GM21619 (cell line): Measurements from ENCODE around the gene TLE3.
A peak's percentile ranks its signal among the peaks of the same experiment; 100 is the strongest.

Experiments
- ATAC-seq: cut with Tn5 transposase; IDR thresholded peaks from one replicate; pipeline ENCODE4 v1.9.1; 2021; ENCODE audit not compliant: unreplicated experiment

Gene TLE3

GRCh38 chr15:70099967-70100473 lies 2.3 kb upstream of the TLE3 start:
- no peak for ATAC-seq

- peak; percentile 45 for ATAC-seq
Observed at GRCh38 chr15:70099167-70099966, 1.6 kb upstream of the TLE3 start.

DNA sequence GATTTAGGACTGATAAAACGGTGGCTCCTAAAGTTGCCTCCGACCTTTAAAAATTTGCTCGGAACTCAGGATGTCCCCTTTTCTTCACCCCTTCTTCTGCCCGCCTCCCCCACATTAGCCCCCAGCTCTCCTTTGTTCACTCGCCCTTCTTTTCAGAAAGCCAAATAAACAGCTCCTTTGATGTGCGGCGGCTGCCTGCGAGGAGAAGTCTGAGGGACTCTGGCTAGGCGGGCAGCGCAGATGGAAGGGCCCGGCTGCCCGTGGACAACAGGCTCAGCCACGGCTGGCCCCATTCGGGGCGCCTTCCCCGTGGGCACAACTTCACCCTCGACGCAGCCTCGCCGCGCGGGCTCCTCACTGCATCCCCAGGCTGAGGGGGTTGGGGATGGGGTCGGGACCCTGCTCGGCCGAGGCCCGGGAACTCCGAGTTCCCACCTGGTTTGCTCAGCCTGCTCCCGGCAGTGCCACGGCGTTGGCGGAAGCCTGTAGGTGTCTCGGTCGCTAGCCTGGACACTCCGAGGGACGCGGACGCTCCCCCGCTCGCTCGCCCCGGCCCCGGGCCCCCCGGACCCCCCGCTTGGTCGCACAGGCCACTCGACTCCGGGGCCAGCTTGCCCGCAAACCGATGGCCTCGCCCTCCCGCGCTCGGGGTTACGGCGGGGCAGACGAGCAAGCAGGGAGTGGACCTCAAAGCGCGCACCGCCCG lies 897 bp upstream of the TLE3 start:
- no peak for ATAC-seq

DNA sequence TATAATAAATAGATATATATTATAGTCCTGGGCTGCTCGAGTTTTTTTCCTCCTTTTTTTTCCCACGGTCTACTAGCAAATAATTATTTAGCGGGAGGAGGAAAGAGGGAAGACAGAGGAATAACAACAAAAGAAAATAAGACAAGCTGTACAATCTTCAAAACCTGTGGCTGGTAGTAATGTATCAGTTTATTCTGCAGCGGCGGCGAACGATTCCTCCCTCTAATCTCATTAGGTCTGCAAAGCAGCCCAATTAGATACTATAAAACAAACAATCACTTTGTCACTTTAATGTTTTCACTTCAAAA lies 390 bp upstream of the TLE3 start:
- ATAC-seq = no peak

DNA sequence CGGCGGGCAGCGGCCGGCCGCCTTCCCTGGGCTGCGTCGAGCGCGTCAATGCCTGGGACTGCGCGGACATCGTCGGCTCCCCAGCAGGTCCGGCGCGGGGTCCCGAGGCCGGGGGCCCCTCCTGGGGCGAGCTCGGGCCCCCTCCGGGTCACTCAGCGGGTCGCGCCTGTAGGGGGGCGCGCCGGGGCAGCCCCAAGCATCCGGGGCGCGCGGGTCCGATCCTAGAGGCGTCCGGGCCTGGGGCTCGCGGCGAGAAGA lies 725 bp downstream of the TLE3 start:
- no peak for ATAC-seq

GRCh38 chr15:70096215-70097062 lies 1.3 kb downstream of the TLE3 start:
- no peak for ATAC-seq

DNA sequence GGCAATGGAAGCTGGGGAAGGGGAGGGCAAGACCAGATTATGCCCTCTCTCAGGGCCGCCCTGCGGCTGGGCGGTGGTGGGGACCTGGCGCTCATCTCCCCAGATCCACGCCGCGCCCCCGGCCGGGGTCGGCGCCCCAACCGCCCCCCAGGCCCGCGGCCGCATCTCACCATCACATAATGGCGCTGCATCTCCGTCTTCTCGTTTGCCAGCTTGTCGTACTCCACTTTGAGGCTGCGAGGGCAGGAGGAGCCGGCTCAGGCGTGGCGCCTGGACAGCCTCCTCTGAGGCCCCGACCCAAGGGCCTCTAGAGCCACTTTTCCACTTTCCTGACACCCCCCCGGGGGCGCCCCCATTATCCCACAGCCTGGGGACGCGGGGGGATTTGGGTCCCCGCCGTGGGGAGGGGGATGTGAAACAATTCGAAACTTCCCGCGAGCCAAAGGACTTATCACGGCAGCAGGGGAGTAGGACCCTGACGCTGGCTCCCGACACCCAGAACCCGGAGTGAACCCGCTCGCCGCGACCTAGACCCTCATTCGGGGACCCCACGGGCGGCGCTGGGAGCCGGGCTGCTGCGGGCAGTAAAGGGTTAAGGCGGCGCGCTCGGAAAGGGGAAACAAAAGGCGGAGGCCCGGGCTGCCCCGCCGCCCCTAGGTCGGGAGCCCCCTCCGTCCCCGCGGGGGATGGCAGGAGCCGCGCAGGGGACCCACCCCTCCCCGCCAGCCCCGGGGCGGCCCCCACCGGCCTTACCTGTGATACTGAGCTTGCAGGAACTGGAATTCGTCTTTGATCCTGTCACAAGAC lies 2.1 kb downstream of the TLE3 start:
- no peak for ATAC-seq

DNA sequence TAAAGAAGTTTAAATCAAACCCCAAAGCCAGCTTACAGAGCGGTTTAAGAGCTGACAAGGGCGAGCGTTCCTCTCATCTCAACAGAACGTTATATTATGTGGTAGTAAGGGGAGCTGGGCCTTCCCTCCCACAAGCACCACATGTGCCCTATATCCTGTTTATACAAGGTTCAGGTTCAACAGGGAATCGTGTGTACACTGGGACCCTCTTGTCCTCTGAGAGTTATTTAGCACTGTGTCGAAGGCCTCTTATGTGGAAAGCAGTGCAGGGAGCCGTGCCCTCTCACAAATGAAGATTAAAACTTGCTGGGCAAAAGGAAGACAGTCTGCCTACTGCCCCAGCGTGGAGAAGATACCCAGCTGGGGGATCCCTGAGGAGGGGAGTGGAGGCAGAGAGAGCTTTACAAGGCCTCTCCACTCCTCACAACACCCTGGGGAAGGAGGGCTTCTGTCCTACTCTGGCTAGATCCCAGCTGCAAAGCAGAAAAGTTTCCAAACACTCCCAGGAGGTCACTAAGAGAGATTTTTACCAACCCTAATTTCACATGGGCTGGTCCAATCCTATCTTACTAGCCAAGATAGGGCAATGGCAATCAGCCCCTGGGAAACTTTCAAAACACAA lies 2.9 kb downstream of the TLE3 start:
- ATAC-seq = no peak

DNA sequence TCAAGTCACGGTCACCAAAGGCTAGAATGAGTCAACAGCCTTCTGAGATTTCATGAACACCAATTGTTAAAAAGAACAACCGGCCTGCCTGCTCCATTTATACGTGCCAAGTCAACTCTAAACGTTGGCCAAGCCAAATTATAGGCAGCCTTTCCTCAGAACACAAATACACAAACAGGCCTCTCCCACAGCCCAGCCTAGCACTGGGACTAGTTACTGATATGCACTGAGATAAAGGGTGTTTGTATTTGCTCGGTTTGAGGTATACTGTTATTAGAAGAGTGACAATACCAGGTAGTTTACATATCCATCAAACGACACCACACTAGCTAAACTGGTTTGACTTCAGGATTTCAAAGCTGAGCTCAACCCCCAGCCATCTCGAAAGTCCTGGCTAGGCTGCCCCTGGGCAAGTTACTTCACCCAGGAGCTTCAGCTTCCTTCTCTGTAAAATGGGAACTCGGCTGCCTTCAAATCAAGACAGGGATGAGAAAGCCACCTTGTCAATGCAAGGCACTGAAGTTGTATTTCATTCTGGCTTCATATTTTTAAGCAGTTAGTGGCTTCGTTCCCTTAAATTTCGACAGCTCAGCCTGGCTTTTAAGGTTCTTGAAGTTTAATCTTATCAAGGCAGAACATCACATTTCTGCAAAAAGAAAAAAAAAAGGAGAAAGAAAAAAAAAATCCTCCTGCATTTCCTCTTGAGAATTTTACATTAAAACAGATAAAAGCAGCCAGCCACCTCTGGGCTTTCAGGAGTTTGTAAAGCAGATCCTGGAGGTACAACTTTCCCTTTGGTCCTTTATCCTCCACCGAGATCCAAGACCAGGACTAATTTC lies 4.0 kb downstream of the TLE3 start:
- ATAC-seq = no peak

DNA sequence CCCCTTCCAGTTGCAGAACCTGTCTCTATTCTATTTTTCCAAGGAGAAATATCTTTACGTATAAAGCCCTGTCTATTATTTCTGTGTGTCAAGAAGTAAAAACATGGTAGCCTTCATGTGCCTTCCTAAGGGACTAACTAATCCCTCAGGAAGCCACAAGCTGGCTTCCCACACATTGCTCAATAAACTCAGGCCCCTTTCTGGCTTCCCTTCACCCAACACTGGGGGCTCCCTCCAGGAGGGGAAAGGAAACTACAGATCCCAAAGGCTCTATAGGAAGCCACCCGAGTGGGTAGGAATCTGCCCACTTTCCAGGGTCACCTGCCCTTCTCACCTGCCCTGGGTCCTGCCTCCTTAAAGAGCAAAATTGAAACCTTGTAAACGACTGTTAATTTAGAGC lies 4.6 kb downstream of the TLE3 start:
- no peak for ATAC-seq

DNA sequence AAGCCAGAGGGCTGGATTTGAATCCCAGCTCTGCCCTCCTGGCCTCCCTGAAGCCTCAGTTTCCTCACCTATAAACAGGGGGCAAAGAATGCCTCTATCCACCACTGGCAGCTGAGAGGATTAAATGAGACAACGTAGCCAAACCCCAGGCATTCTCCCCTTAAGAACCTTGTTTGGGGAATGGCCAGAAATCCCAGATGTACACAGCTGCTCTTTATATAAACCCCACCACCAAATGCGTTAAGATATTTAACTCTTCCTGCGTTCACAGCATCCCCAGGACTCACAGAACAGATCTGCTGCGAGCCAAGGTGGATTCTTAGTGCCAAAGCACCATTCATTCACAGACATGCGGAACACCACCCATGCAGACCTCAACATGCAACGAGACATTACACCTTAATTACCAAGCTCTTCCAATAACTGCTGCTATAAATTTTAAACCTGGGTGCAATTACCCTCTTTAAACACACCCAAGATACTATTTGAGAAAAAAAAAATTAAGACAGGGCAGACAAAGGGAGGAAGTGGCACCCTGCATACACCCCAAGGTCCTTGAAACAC lies 5.2 kb downstream of the TLE3 start:
- ATAC-seq = no peak

DNA sequence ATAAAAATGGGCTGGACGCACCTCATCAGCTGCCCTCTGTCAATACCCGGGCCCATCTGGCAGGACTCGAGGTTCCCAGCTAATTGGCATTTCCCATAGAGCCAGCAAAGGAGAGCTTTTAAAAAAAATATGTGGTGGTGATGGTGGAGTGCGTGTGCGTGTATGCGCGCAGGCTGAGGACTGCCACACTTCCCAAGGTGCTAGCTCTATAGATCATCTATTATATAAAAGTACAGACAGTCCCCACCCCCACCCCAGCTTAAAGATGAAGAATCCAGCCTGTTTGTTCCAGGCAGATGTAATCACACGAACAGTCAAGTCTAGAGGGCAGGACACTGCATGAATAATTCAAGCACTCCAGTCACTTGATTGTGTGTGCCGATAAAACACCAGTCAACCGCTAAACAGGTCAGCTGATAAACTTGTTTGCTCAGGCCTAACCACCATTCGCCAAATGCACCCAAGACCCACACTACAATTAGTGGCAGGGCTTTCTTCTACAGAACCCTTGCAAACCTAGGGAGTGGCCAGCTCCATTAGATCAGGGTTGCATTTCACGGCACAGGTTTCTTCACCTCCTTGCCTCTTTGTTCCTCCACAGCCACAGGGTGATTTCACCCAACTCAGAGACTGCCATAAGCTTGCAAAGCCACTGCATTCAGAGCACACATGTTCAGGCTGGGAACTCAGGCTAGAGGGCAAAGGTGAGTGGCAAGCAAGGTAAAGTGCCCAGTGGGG lies 5.8 kb downstream of the TLE3 start:
- no peak for ATAC-seq

DNA sequence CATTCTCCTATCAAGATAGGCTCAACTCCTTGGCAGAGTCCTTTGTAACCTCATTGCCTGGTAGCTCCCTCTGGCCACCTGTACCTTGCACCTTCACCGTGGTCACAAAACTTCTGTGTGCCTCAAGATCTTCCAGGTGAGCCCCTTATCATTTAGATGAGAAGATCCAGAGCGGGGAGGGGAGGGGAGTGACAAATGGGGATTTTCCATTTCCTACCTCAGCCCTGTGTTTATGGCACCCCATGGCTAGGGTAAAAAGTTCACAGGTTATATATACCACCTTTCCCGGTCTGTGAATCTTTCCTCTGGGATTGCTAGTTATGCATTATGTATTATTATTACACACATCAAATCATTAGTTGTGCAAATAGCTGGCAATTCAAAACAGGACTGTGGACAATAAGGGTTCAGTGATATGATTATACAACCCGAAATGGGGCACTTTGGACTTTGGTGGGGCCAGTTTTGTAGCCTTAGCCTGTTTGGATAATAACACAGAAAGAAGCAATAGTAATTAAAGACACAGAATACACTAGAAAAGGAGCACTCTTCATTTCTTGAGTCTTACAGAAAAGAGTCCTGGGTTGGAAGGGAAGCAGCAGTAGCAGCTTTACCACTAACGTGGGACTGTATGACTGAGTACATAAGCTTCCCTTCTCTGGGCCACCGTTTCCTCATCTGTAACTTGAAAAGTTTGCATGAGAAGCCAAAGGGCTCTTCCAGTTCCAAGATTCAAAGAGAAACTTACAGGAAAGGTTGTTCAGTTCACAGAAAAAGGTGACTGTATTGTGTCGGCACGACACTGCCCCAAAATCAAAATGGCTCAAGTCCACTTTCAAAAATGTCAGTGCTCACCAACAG lies 7.1 kb downstream of the TLE3 start:
- ATAC-seq = no peak

- no peak for ATAC-seq
Observed at GRCh38 chr15:70089692-70089971, 8.1 kb downstream of the TLE3 start.

DNA sequence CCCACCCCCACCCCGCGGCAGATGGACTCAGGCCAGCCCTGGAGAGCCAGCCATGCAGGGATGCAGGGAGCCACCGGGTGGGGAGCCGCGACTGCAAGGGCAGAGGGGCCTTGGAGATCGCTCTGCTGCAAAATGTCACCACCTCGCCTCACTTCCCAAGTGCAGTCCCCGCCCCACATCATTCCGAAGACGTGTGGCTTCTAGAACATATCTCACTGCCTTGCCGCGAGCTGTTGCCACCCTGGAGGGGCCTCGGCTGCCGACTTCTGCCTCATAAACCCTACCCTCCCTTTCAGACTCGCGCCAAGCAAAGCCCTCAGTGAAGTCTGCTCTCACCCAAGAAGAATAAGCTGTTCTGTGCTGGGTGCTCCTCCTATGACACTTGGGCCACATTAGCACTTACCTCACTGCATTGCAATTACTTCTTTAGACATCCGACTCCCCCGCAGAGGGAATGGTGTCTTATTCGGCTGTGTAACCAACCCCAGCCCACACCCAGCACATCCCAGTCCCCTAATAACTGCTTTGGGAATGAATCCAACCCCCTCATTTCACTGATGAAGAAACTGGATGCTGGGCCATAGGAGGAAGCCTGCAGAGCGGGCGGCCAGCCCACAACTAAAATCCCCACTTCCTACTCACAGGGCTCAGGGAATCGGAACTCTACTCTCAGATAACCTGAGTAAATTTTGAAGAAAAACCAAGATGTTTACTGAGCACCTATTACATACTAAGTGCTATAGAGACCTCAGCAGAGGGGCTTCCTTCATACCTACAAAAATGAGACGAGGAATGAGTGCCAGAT lies 8.6 kb downstream of the TLE3 start:
- ATAC-seq = no peak

GRCh38 chr15:70088455-70088854 lies 9.3 kb downstream of the TLE3 start:
- ATAC-seq = no peak

GRCh38 chr15:70087708-70088352 lies 9.9 kb downstream of the TLE3 start:
- ATAC-seq = no peak
